Stomach (tissue), 4 donors: ENCODE results near the gene WNT3A.

Source experiments
- POLR2A ChIP-seq, 4 donors: fragments of 450-650 bp; IDR thresholded peaks; one replicate each; pipeline ENCODE4 v1.6.1; 2016; ENCODE audit warnings: antibody characterized with exemption in 4 of 4, control low read depth in 2 of 4, mild to moderate bottlenecking in 1 of 4, moderate library complexity in 1 of 4
- TF ChIP-seq, protein P1 (sequence below), 7 experiments: fragments of 450-650 bp in 4 of 7; fragments of 200-600 bp in 3 of 7; sonication (generic) in 3 of 7; IDR thresholded peaks; one replicate each; pipeline ENCODE4 v1.5.1; 2016 to 2019; ENCODE audit warnings: antibody characterized with exemption in 7 of 7, control low read depth in 2 of 7, mild to moderate bottlenecking in 1 of 7

DNA sequence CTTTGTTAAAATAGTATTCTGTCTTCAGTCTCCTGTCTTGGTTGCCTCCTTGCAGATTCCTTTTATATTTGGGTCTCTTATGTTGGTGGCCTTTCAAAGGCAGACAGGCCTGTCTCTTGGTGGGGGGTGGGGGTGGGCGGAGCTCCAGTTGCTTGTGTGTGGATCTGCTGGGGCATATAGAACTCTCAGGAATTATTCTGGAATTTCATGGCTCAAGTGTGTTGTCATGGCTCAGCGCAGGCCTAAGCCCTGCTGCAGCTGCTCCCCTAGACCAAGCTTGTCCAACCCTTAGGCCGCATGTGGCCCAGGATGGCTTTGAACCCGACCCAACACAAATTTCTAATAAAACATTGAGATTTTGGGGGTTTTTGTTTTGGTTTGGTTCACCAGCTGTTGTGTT is 88.4 kb downstream of the WNT3A start:
- TF ChIP-seq, protein P1, sequence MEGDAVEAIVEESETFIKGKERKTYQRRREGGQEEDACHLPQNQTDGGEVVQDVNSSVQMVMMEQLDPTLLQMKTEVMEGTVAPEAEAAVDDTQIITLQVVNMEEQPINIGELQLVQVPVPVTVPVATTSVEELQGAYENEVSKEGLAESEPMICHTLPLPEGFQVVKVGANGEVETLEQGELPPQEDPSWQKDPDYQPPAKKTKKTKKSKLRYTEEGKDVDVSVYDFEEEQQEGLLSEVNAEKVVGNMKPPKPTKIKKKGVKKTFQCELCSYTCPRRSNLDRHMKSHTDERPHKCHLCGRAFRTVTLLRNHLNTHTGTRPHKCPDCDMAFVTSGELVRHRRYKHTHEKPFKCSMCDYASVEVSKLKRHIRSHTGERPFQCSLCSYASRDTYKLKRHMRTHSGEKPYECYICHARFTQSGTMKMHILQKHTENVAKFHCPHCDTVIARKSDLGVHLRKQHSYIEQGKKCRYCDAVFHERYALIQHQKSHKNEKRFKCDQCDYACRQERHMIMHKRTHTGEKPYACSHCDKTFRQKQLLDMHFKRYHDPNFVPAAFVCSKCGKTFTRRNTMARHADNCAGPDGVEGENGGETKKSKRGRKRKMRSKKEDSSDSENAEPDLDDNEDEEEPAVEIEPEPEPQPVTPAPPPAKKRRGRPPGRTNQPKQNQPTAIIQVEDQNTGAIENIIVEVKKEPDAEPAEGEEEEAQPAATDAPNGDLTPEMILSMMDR (IDR thresholded peaks at IDR 0.05): no peak
- no peak for TF ChIP-seq POLR2A (IDR thresholded peaks at IDR 0.05)
